Mucosa of descending colon (tissue), 3 donors: ENCODE results near the gene EME2. TPM values are rescaled to one million over a fixed set of nuclear protein-coding genes. Genes with fewer than 3 reads are reported as not detected.
"Not testable (repeated sequence)": the region's sequence is repeated elsewhere in the genome, so short reads cannot be mapped to it uniquely, and the experiment has no call there.

Experiments used
- ATAC-seq: fragments of 200-7000 bp; cut with Tn5 transposase; one replicate; pipeline ENCODE4 v1.9.1; 2020; ENCODE audit warnings: mild to moderate bottlenecking, moderate library complexity
- DNase-seq, 3 donors: peaks; one replicate each; pipeline ENCODE4 v3.0.0-alpha.2; 2020
- H3K36me3 ChIP-seq: fragments of 200-600 bp; one replicate; pipeline ENCODE4 v1.8.0; 2021; ENCODE audit warnings: low read depth, mild to moderate bottlenecking
- H3K4me1 ChIP-seq: fragments of 200-600 bp; one replicate; pipeline ENCODE4 v1.8.0; 2021; ENCODE audit warnings: low read depth, mild to moderate bottlenecking
- H3K4me3 ChIP-seq: fragments of 200-600 bp; one replicate; pipeline ENCODE4 v1.8.0; 2021; ENCODE audit warnings: mild to moderate bottlenecking
- H3K9me3 ChIP-seq: fragments of 200-600 bp; one replicate; pipeline ENCODE4 v1.8.0; 2021; ENCODE audit warnings: mild to moderate bottlenecking
- intact Hi-C, 2 donors: fragments of 100-400 bp; cut with DNase I in 1 of 2; cut with micrococcal nuclease in 1 of 2; formaldehyde crosslinking; loops; one replicate each; pipeline versions ENCODE4 v1.11.0 to v1.11.1; 2022; cut with DNase I, micrococcal nuclease
- total RNA-seq, 3 donors: library from RNA; stranded (reverse); fragmentation: NEBNext Ultra II Directional in 2 of 3; extraction: Animal tissue kit (Norgen Biotek cat#: 25700) in 2 of 3; gene quantifications; one replicate each; pipeline versions ENCODE4 v1.2.1 to v1.2.4, GENCODE V29; 2021 to 2023
- TF ChIP-seq, protein P1 (sequence below): fragments of 200-600 bp; IDR thresholded peaks from one replicate; pipeline ENCODE4 v1.8.0; 2022; ENCODE audit warnings: antibody characterized with exemption, mild to moderate bottlenecking
- donor health status: DM: no; HTN: no; CAD: no; lungs with moderate emphysema.
- donor health status: DM: no; HTN: no; CAD: no.
- donor health status: DM: no; HTN: yes; CAD: no.

The EME2 gene
- total RNA-seq, 3 donors from 2014 or later = 18.4 to 43.1 (median 24.7) TPM

DNA sequence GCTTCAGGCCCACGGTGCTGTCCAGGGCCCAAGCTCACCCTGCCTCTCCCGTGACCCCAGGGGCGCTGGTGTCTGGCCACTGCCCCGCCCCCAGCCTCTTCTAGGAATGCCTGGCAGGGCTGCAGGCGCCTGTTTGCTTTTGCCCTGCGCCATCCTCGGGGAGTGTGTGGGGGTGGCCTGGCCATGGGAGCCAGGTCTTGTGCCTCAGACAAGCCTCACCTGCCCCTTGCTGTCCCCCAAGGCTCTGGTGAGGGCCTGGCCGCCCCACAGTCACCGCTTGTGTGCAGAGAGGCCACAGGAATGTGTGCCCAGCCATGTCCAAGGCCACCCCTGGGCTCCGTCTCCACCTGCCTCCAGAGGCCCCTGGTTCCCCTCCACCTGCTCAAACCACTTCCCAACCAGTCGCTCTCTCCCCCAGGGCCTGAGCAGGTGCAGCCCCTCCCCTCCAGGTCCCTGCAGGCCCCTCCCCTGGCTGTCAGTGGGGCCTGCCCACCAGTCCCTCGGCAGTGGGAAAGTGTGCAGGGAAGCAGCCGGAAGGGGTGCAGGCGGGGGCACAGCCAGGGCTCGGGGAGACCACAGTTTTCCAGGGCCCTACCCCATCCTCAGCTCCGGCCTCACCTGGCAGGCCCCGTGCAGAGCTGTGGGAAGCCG lies 21.7 kb downstream of the EME2 start:
- Histone ChIP-seq H3K9me3 (peaks cover 11% of the 10 kb centered on the region), H3K4me1 (no peaks in the 10 kb centered on the region), H3K36me3 (no peaks in the 10 kb centered on the region), H3K4me3 (no peak overlapping the region)
- ATAC-seq = peak; percentile 20
- TF ChIP-seq, protein P1, sequence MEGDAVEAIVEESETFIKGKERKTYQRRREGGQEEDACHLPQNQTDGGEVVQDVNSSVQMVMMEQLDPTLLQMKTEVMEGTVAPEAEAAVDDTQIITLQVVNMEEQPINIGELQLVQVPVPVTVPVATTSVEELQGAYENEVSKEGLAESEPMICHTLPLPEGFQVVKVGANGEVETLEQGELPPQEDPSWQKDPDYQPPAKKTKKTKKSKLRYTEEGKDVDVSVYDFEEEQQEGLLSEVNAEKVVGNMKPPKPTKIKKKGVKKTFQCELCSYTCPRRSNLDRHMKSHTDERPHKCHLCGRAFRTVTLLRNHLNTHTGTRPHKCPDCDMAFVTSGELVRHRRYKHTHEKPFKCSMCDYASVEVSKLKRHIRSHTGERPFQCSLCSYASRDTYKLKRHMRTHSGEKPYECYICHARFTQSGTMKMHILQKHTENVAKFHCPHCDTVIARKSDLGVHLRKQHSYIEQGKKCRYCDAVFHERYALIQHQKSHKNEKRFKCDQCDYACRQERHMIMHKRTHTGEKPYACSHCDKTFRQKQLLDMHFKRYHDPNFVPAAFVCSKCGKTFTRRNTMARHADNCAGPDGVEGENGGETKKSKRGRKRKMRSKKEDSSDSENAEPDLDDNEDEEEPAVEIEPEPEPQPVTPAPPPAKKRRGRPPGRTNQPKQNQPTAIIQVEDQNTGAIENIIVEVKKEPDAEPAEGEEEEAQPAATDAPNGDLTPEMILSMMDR = no peak
- no peak for DNase-seq
- intact Hi-C loops = no loop called here

DNA sequence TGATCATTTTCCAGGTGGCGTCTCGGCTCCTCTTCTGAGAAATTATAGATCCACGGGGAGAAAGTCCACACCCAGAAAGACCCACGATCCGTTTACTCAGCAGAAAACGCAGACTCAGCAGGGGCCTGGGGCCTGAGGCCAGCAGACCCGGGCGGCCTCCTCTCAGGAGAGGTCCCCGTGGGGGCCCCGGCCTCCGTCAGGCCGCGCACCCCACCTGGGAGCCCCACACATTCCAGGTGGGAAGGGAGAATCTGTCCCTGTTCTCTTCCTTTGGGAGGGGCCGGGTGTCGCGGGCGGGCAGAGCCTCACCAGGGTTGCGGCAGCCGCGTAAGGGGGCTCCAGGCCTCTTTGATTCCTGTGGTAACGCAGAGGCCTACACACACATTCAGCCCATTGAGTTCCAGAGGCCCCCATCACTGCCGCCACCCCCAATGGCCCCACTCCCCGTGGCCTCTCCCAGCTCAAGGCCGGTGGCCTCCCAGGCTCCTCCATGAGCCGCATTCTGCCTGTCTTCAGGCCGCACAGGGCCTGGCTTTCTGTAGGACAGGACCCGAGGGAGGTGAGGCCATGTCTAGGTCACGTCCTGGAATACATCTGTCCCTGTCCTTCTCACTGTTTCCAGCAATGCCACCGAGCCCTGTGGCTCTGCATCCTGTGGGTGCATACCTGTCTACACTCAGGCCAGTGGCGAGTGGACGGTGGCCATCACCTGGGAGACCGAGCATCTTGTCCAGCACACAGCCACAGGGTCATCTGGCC lies 22.5 kb downstream of the EME2 start:
- no peak for DNase-seq
- H3K4me1 ChIP-seq = no peaks in the 10 kb centered on the region
- ATAC-seq = no peak

DNA sequence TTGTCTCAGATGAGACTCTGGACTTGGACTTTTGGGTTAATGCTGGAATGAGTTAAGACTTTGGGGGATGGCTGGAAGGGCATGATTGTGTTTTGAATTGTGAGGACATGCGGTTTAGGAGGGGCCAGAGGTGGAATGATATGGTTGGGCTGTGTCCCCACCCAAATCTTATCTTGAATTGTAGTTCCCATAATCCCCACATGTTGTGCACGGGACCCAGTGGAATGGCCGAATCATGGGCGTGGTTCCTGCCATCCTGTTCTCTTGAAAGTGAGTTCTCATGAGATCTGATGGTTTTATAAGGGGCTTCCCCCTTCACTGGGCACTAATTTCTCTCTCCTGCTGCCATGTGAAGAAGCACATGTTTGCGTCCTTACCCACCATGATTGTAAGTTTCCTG lies 26.7 kb downstream of the EME2 start:
- intact Hi-C loops, ATAC-seq, H3K4me1 ChIP-seq, H3K4me3 ChIP-seq, H3K36me3 ChIP-seq, DNase-seq: not testable (repeated sequence)
- peaks cover 14% of the 10 kb centered on the region for H3K9me3 ChIP-seq

More for the DNA sequence above, 22.5 kb downstream of the EME2 start:
- no peaks in the 10 kb centered on the region for H3K36me3 ChIP-seq
- TF ChIP-seq, protein P1 = no peak
- H3K4me3 ChIP-seq = no peak overlapping the region
- peaks cover 14% of the 10 kb centered on the region for H3K9me3 ChIP-seq
- intact Hi-C loops = no loop called here

DNA sequence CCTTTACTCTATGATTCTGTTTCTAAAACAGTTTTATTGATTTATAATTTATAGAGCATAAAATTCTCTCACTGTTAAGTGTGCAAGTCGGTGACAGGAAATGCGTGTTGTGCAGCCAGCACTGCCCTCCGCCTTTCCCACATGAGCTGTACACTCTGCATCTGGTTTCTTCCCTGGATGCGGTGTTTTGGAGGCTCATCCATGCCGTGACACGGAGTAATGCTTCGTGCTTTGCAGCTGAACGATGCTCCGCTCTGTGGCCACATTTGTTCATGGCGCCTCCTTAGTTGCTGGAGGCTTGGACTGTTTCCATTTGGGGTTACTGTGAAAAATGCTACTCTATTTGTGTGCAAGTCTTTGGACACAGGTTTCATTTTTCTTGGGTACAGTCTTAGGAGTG lies 28.1 kb downstream of the EME2 start:
- Histone ChIP-seq H3K4me3 (no peak overlapping the region), H3K36me3 (no peaks in the 10 kb centered on the region), H3K9me3 (peaks cover 14% of the 10 kb centered on the region), H3K4me1 (no peaks in the 10 kb centered on the region)
- TF ChIP-seq, protein P1 = no peak
- no peak for DNase-seq
- no peak for ATAC-seq
- intact Hi-C loops = no loop called here

DNA sequence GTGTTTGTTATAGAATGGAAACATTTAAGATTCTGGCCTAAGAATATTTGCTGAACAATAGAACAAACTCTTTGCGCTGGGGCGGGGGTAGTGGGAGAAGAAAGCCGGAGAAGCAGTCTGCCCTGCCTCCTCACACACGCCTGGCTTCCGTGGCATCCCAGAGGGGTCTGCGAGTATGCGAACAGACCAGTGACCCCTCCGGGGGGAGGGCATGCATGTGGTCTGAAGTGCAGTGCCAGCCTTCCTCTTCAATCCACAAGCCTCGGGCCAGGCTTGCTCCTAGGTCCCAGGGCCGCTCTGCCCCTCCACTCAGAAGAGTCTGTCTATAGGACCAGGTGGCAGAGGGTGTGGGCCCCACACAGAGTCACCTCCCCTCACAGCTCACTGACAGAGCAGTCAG lies 35.0 kb downstream of the EME2 start:
- Histone ChIP-seq H3K36me3 (no peaks in the 10 kb centered on the region), H3K9me3 (no peaks in the 10 kb centered on the region), H3K4me1 (no peaks in the 10 kb centered on the region), H3K4me3 (no peak overlapping the region)
- TF ChIP-seq, protein P1 = no peak
- intact Hi-C loops = no loop called here
- DNase-seq (no peak), ATAC-seq (no peak)

DNA sequence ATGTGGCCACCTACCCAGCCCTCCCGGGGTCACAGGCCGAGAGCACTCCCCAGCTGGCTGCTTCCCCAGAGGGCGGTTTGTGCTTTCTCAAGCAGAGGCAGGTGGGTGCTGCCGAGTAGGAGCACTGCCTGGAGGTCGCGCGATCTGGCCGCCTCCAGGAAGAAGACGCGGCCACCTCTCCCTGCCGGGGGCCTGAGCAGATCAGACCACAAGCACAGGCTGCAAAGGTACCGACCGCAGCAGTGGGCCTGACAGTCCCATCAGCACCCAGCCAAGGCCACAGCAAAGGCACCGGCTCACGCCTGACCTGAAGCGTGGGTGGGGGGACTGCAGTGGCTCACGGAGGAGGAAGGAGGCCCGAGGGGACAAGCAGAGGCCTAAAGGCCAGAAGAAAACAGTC lies 36.1 kb downstream of the EME2 start:
- Histone ChIP-seq H3K9me3 (no peaks in the 10 kb centered on the region), H3K4me3 (no peak overlapping the region), H3K4me1 (no peaks in the 10 kb centered on the region), H3K36me3 (no peaks in the 10 kb centered on the region)
- intact Hi-C loops = no loop called here
- TF ChIP-seq, protein P1 = no peak
- ATAC-seq (no peak), DNase-seq (no peak)
